H1 (cell line): ENCODE data around the gene ERCC3. TPM values are rescaled to one million over a fixed set of nuclear protein-coding genes. Genes with fewer than 3 reads are reported as not detected.

Experiments
- CTBP2 ChIP-seq: IDR thresholded peaks from 2 replicates; pipeline ENCODE4 v1.7.0; 2011; ENCODE audit warnings: borderline replicate concordance, mild to moderate bottlenecking, moderate library complexity, mixed read lengths, low read length; ENCODE audit not compliant: insufficient read depth, insufficient read length
- JUND ChIP-seq: IDR thresholded peaks from 2 replicates; pipeline ENCODE4 v1.6.1; 2011; ENCODE audit warnings: mild to moderate bottlenecking, improper control_type of control experiment, low read length
- KDM4A ChIP-seq: IDR thresholded peaks from one replicate; pipeline ENCODE4 v1.7.1; 2012; ENCODE audit warnings: low read depth, mild to moderate bottlenecking, moderate library complexity, low read length, inconsistent platforms; ENCODE audit not compliant: severe bottlenecking
- MAX ChIP-seq: IDR thresholded peaks from 2 replicates; pipeline ENCODE4 v1.6.1; 2012; ENCODE audit warnings: inconsistent platforms
- PHF8 ChIP-seq: fragments of 200-600 bp; sonication (generic); conservative IDR thresholded peaks from 2 replicates; pipeline ENCODE4 v1.7.1; 2012; ENCODE audit warnings: low read depth, mild to moderate bottlenecking, inconsistent platforms, low read length, moderate library complexity
- SIRT6 ChIP-seq: IDR thresholded peaks from one replicate; pipeline ENCODE4 v1.7.1; 2012; ENCODE audit warnings: low read length, inconsistent platforms
- TAF1 ChIP-seq: IDR thresholded peaks from 2 replicates; pipeline ENCODE4 v1.6.1; 2011; ENCODE audit warnings: mild to moderate bottlenecking, low read depth, low read length
- USF2 ChIP-seq: IDR thresholded peaks from 2 replicates; pipeline ENCODE4 v1.6.1; 2011; ENCODE audit warnings: low read length, improper control_type of control experiment
- polyA plus RNA-seq, 7 experiments: library from polyadenylated mRNA; depleted of rRNA in 3 of 7; stranded (reverse) in 5 of 7; unstranded in 2 of 7; fragments of >200 nt in 5 of 7; fragments of 200-250 nt in 2 of 7; gene quantifications; 1 replicate in 5 of 7; 2 replicates in 1 of 7; 4 replicates in 1 of 7; pipeline versions ENCODE4 v1.2.1 to v1.2.3, GENCODE V29; 2011 to 2013; ENCODE audit warnings: missing spikeins in 2 of 7, mixed read lengths in 2 of 7
- total RNA-seq: library from RNA; stranded (reverse); fragmentation: NEBNext Ultra II Directional; extraction: Animal tissue kit (Norgen Biotek cat#: 25700); gene quantifications from 2 replicates; pipeline ENCODE4 v1.2.1, GENCODE V29; 2021

Gene ERCC3
- total and polyA plus RNA-seq, 2 of the 8 experiments (the other 6 are each of a cell fraction or from before 2014, with no cell fraction given), result 41.8 to 48.9 TPM

DNA sequence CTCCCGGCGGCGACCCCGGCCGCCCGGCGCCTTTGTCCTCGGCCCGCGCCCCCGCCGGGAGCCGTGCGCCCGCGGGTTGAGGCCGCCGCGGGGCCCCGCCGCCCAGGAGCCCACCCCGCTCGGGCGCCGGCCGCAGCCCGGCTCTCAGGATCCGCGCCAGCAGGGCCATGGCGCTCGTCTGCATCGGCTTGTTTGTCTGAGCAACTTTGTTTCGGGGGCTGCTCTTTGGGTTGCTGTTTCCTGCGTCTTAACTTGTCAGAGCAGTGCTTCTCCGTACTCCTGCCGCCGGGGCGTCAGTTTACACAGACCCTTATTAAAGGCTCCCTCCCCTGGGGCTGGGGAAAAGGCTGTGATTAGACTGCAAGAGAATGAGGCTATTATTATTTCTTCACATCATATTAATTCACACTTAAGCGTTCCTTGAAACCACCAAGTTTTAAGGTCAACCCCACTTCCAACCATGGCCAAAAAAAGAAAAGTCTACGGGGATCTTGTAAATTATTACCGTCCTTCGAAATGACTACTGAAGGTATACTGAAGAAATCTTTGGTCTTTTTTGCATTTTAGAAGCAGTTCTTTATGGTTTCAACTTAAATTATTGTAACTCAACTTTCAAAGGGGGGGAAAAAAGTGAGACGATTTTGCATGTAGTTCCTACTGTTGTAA lies 73.7 kb downstream of the ERCC3 start, which contains the start of gene CYP27C1 (continued):
- TF ChIP-seq CTBP2 (no peak), TAF1 (peak; percentile 79), PHF8 (no peak; the same call in 1 of the 2 replicates), KDM4A (peak; percentile 26), JUND (no peak), SIRT6 (no peak), MAX (no peak), USF2 (no peak)
